NB4 (cell line): ENCODE data around the gene SOS2.

ENCODE experiments used
- CTCF ChIP-seq: IDR thresholded peaks from one replicate; pipeline ENCODE4 v1.5.1; 2012; ENCODE audit warnings: low read depth, low read length
- MAX ChIP-seq: IDR thresholded peaks from 2 replicates; pipeline ENCODE4 v1.6.1; 2011; ENCODE audit warnings: low read depth, low read length
- MYC ChIP-seq: IDR thresholded peaks from 2 replicates; pipeline ENCODE4 v1.6.1; 2011; ENCODE audit warnings: low read depth, low read length
- POLR2A ChIP-seq: IDR thresholded peaks from 2 replicates; pipeline ENCODE4 v1.6.1; 2011; ENCODE audit warnings: mild to moderate bottlenecking; ENCODE audit not compliant: insufficient read length; ENCODE audit errors: extremely low read depth

GRCh38 chr14:50069325-50069724 lies 162.1 kb downstream of the SOS2 start:
- no peak for TF ChIP-seq CTCF
- TF ChIP-seq POLR2A, result no peak
- TF ChIP-seq MAX, result no peak
- no peak for TF ChIP-seq MYC
